ENCODE data around the gene MACROD2.
A peak's percentile ranks its signal among the peaks of the same experiment; 100 is the strongest.

Gene MACROD2

DNA sequence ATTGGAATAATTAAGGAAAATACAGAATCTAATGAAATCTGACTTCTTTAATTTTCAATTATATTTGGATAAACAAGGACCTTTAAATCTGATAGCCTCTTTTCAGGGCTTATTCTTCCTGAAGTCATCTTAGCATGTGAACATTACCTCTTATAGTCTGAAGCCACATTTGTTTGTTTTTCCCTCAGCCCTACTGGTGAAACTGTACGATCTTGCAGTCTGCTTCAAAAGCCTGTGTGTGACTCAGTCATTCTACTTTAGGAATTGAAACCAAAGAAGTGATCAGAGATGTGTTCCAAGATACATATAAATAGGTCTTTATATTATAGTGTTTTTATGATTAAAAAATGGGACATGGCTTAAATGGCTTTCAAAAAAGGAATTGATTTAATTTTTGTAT is 67.5 kb downstream of the MACROD2 start:
- no peak for DNase-seq

DNA sequence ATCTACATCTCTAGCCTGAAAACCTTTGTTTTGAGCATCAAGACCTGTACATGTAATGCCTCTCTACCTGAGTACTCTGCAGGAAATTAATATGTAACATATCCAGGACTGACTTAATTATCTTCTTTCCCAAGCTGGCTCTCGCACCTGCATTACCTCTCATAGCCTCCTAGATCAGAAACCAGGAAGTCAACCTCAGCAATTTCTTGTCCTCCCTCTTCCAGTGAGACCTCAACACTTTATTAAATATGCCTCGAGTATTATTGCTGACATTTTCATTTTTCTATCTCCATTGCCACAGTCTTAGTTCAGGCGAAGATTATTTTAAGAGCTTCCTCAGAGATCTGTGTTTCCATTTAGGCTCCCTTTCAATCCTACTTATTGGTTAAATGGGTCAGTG is 69.0 kb downstream of the MACROD2 start:
- no peak for DNase-seq

DNA sequence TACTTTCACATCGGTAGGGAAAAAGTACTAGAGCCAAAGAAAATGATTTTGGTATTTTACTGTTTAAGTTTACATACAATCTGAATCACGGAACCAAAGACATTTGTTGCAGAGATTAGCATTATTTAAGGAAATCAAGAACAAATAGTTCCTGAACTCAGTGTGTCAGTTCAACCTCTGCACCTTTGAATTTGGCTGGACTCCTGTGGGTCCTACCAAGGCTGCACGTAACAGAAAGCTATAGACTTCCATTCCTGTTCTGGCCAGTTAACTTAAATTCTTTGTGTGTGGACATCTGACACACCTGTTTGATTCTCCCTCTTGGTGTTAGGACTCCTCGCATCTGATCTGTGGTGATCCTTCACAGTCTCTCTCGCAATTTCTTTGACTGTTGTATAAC is 69.6 kb downstream of the MACROD2 start:
- DNase-seq: no peak

DNA sequence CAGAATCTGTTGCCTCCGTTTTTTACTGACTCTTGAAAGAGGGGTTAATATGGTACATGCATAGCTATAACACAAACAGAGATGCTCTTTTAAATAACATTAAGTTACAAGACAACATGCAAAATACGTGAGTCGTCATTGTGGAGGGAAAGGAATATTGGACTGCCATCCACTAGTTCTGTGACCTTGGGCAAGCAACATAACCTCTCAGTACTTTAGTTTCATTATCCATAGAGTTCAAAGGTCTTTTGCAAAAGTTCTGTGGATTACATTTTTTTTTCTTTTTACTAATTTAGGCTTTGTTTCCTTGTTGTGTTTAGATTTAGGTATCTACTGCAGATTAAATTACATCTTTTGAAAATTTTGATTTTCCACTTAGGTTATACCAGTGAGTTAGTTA is 70.5 kb downstream of the MACROD2 start:
- no peak for DNase-seq

- no peak for DNase-seq
Measured at GRCh38 chr20:14067603-14068002, 72.3 kb downstream of the MACROD2 start.

DNA sequence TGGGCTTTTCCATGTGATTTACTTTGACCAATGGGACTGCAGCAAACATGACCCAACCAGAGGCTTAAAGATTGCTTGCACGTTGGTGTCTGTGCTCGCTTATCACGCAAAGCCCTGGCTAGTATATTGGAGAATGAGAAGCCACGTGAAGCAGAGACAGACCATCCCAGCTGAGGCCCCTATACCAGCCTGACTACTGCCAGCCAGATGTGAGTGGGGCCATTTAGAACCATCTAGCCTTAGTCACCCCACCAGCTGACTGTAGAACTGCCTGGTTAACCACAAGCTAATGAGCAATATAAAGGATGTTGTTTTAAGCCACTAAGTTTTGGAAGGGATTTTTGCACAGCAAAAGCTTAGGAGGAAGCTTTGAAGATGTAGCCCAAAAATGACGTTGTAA is 74.5 kb downstream of the MACROD2 start:
- no peak for DNase-seq

GRCh38 chr20:14093652-14094051 is 98.3 kb downstream of the MACROD2 start:
- DNase-seq: no peak

DNA sequence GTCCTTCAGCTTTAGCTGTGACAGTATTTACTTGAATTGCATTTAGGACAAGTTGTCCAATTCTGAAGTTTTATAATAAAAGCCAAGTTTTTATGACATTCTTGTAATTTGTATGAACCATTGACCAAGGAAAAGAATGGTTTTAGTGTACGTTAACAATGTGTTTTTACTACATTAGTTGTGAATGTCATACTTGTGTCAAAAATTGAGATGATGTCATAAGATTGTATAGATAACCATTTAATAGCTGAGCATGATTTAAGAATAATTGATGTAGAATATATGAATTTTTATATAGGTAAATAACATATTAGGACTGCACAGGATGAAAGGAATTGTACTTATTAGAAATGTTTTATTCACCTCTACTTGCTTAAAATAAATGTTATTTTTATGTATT is 102.9 kb downstream of the MACROD2 start:
- DNase-seq: no peak

DNA sequence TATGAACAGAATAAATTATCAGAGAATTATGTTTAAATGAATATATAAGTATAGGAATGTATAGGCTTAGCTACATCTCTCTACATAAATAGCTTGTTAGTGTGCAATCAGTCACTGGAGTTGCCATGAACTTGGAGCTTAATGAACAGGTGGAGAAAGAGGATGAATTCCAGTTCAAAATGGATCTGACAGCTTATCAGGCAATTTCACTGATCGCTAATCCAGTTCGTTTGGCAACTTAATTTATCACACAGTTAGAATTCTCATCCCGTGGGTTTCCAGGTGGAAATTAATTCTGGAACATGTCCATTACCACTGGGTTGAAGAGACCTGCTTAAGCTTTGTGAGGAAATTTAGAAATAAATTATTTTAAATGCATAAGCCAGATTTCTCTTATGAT is 118.1 kb downstream of the MACROD2 start:
- DNase-seq: no peak

DNA sequence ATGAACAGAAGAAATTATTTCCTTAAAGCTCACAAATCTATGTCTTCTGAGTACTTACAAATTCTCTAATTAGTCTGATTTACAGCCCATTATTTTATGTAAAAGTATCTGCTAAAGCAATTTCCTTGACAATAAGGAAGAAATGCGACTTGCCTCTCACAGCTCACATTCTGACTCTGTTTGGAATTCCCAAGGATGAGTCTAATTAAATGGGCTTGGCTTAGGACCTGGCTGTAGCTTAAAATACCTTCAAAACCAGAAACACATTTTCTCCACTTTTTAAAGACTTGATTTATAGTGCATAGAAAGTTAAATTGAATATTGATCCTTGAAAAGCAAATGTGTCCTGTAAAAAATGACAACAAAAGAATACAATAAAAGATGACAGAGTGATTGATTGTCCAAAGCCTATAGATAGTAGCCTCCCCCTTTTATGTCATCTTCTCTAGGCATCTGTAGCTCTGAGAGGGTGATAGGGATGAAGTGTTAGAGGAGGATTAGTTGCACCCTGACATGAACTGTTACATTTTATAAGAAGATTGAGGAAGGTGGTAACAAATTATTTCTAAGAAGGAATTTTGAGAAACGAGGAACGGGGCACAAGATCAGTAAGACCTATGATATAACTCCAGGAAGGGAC is 118.9 kb downstream of the MACROD2 start:
- DNase-seq: no peak

DNA sequence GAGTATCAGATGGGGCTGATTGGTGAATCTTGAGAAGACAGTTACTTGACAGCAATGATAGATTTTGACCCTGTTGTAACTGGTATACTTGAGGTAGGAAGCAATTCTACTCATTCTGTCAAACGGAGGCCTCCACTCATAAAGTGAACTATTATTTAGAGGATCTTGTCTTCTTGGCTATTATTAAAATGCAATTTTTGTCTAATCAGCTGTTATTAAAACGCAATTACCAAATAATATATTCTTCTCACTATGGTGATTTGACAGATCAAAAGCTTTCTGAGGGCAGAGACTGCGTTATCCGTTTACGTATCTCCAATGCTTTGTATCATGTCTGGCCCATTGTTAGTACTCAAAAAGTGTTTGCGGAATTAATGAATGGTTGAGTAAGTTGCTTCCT is 120.7 kb downstream of the MACROD2 start:
- DNase-seq: no peak

DNA sequence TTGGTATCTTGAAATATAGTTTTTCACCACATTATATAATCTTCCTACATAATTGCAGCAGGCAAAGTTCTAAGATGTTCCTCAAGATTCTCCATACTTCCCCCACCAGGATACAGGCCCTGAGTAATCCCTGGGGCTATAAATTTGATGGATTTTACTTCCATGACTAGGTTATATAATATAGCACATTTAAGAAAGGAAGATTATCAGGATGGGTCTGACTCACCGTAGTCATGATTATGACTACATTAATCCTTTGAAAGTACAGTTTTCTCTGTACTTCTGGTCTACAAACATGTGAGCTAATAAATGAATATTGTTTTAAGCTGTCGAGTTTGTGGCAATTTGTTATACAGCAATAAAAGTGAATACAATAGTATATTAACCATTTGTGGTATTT is 122.5 kb downstream of the MACROD2 start:
- no peak for DNase-seq

DNA sequence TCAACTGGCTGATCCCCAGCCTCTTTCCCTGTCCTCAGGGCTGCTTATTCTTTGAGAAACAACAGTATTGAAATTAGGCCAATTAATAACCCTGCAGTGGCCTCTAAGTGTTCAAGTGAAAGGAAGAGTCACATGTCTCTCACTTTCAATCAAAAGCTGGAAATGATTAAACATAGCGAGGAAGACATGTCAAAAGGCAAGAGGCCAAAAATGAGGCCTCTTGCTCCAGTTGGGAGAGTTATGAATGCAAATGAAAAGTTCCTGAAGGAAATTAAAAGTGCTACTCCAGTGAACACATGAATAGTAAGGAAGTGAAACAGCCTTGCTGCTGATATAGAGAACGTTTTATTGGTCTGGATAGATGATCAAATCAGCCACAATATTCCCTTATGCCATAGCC is 131.5 kb downstream of the MACROD2 start:
- no peak for DNase-seq

DNA sequence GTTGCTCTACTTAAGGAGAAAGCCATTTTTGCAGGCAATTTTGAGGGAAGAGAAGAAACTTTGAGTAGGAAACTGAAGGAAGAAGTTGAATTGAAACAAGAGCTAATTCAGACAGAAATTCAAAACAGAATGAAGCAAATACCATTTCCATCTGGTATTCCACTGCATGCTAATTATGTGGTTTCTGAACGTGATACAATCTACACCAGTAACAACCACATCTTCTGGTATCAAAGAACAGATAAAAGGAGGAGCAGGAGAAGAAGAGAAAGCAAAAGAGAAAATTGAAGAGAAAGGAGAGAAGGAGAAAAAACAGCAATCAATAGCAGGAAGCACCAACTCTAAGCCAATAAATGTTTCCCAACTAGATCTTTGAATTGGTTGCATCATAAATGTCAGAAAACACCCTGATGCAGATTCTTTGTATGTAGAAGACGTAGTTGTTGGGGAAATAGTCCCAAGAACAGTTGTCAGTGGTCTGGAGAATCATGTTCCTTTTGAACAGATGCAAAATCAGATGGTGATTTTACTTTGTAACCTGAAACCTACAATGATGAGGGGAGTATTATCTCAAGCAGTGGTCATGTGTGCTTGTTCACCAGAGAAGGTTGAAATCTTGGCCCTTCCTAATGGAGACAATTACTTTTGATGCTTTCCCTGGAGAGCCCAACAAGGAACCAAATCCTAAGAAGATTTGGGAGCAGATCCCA is 132.4 kb downstream of the MACROD2 start:
- no peak for DNase-seq

- no peak for DNase-seq
Measured at GRCh38 chr20:14134004-14134403, 138.7 kb downstream of the MACROD2 start.

- DNase-seq: peak; percentile 8 to 40
Measured at GRCh38 chr20:14142171-14142570, 146.9 kb downstream of the MACROD2 start.

DNA sequence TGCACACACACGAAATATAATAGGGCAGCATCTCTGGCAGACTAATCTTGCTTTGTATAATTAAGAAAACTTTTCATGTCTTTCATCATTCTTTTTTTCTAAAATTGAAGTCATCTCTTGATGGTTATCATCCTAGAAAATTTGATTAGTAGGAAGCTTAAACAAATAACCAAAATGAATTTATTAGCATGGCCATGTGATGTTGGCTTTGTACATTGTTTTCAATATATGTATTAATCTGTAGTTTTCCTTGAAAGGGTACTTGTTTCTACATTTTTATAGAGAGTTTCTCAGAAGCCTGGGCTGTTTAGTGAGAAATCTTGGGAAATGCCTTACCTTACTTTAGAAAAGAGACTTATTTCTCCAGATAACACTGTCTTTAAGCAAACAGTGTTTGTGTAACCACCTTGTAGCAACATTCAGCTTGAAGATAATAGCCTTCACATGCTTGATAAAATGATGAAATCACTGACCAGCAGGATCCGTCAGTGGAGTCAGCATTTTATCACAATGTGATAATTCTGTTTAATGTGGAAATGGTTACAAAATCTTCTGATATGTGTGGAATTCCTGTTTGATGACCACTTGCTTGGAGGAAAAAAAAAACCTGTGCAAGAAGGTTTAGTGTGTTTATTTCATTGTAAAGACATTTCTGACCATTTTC is 147.8 kb downstream of the MACROD2 start:
- DNase-seq: no peak

- no peak for DNase-seq
Measured at GRCh38 chr20:14148042-14148441, 152.7 kb downstream of the MACROD2 start.

DNA sequence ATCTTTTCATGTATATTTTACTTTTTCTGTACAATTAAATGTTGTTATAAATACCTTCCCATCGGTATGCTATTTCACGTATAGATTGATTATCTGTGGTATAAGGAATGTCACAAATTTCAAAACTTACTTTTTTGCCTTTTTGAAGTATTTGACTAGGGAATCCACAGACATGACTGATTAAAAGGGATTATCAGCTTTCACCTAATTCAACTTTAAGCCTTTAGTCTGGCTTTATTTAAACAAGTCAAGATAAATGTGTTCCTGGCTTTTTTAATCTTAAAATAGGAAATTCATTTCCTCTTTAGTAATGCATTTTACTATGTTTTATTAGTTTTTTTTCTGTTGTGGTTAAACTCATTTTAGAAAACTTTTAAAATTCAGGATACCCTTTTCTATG is 160.0 kb downstream of the MACROD2 start:
- DNase-seq: no peak

DNA sequence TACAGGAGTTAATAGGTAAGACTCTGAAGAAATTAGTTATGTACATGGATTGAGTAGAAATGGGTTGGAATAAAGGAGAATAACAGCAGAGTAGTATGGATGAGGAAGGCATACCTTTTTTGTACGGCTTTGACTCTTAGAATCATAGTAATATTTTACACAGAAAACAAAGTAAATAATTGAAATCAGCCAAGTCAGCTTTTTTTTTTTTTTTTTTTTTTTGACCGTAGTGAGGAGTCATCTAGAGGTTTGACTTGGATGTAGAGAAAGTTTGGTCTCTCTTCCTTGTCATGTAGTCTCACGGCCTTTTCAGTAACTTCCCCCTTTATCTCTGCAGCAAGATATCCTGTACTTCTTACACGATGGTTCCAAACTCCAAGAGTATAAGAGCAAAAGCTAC is 183.2 kb downstream of the MACROD2 start:
- no peak for DNase-seq

- DNase-seq: no peak
Measured at GRCh38 chr20:14178952-14179351, 183.6 kb downstream of the MACROD2 start.

- DNase-seq: no peak
Measured at GRCh38 chr20:14189794-14190402, 194.6 kb downstream of the MACROD2 start.

- DNase-seq: no peak
Measured at GRCh38 chr20:14191559-14191958, 196.2 kb downstream of the MACROD2 start.

- DNase-seq: no peak
Measured at GRCh38 chr20:14193443-14193842, 198.1 kb downstream of the MACROD2 start.

All from hippocampal formation (tissue), 2 donors.